ENCODE measurements around the gene USP47.

The USP47 gene

DNA sequence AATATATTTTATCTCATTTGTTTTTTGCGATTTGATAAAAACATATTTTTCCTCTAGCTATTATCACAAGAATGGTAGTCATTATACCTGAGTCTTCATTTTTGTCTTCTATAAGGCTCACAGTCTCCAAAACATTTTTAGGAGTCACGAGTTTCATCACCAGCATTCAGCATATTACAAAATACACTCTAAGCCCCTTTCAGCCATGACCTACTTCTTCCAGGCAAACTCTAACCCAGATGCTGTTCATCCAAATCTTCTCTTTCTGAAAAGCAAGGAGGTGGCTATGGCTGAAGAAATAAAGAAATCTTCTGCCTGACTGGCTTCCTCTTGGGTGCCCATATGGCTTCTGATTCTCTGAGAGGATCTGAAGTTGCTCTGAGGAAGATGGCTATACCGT lies 35.7 kb upstream of the USP47 start:
- no peak overlapping the region for H3K27ac ChIP-seq
- in situ Hi-C loops (cut with HindIII; ENCODE audit: low pct_ligation_motif_present, low sequenced_read_pairs), result no loop called here
- no peak for DNase-seq
- no peak overlapping the region for H3K4me3 ChIP-seq (ENCODE audit: low read depth, low read length)
- no peaks in the 10 kb centered on the region for H3K36me3 ChIP-seq (replicated peaks)
- no peaks in the 10 kb centered on the region for H3K27me3 ChIP-seq (replicated peaks)
- TF ChIP-seq, protein P1, sequence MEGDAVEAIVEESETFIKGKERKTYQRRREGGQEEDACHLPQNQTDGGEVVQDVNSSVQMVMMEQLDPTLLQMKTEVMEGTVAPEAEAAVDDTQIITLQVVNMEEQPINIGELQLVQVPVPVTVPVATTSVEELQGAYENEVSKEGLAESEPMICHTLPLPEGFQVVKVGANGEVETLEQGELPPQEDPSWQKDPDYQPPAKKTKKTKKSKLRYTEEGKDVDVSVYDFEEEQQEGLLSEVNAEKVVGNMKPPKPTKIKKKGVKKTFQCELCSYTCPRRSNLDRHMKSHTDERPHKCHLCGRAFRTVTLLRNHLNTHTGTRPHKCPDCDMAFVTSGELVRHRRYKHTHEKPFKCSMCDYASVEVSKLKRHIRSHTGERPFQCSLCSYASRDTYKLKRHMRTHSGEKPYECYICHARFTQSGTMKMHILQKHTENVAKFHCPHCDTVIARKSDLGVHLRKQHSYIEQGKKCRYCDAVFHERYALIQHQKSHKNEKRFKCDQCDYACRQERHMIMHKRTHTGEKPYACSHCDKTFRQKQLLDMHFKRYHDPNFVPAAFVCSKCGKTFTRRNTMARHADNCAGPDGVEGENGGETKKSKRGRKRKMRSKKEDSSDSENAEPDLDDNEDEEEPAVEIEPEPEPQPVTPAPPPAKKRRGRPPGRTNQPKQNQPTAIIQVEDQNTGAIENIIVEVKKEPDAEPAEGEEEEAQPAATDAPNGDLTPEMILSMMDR (IDR thresholded peaks at IDR 0.05; ENCODE audit: low read depth, low read length, missing control alignments), result no peak

DNA sequence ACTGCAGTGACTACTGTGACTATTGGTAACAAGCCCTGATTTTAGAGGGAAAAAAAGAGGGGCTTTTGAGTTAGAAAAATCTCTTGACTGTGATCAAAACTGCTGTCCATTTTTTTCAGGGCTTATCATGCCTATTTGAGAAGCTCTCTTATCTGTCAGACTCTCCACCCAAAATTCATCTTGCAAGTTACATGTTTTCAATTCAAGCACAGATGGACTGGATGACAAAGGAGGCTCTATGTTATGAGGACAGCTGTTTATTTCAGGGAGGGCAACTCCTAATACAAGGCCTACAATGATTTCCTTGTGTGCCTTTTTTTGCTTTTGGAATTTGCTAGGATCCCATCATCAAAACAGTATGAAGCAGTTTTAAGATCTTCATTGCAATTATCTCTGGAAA lies 35.2 kb upstream of the USP47 start:
- DNase-seq, result no peak
- in situ Hi-C loops (cut with HindIII; ENCODE audit: low pct_ligation_motif_present, low sequenced_read_pairs), result no loop called here
- Histone ChIP-seq H3K4me3 (ENCODE audit: low read depth, low read length) (no peak overlapping the region), H3K27me3 (replicated peaks) (no peaks in the 10 kb centered on the region), H3K36me3 (replicated peaks) (no peaks in the 10 kb centered on the region), H3K27ac (no peak overlapping the region)
- TF ChIP-seq, protein P1 (IDR thresholded peaks at IDR 0.05; ENCODE audit: low read depth, low read length, missing control alignments), result no peak

DNA sequence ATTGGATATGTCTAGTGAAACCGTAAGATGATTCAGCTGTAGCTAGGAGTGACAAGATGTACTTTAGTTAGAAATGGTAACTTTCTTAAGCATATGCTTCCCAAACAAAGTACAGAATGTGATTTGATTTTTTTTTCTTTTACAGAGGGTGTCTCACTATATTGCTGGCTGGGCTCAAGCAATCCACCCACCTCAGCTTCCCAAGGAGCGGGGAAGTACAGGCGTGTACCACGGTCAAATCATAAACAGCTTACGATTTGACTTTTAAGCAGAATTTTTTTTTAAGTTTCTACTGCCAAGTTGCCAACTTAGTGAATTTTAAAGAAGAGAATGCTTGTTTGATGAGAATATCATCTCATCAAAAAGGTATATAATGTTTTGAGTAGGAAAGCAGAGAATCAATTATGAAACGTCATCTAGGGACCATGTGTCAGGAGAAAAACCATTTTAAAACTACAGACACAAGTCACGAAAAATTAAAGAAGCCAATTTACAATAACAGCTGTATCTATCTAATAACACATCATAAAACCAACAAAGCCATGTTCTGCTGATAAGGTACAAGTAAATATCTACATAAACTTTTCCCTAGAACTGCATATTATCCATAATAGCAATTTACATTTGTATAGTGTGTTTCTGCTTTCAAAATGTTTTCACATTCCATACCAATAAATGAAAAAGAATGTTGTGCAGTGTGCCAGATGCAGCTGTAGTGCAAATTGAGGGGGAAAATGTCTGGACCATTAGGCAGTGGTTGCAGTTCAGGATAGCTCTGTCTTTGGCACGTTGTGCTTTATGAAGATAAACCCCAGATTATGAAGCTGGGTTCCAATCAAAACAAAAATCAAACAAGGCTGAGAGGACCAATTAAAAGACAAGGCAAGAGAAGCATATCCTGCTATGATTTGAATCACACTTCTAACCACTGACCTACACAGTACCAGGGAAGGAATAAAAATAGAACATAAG lies 33.7 kb upstream of the USP47 start:
- in situ Hi-C loops (cut with HindIII; ENCODE audit: low pct_ligation_motif_present, low sequenced_read_pairs), result no loop called here
- Histone ChIP-seq H3K4me3 (ENCODE audit: low read depth, low read length) (no peak overlapping the region), H3K27me3 (replicated peaks) (no peaks in the 10 kb centered on the region), H3K27ac (no peak overlapping the region), H3K36me3 (replicated peaks) (no peaks in the 10 kb centered on the region)
- TF ChIP-seq, protein P1 (IDR thresholded peaks at IDR 0.05; ENCODE audit: low read depth, low read length, missing control alignments), result no peak
- DNase-seq, result no peak

DNA sequence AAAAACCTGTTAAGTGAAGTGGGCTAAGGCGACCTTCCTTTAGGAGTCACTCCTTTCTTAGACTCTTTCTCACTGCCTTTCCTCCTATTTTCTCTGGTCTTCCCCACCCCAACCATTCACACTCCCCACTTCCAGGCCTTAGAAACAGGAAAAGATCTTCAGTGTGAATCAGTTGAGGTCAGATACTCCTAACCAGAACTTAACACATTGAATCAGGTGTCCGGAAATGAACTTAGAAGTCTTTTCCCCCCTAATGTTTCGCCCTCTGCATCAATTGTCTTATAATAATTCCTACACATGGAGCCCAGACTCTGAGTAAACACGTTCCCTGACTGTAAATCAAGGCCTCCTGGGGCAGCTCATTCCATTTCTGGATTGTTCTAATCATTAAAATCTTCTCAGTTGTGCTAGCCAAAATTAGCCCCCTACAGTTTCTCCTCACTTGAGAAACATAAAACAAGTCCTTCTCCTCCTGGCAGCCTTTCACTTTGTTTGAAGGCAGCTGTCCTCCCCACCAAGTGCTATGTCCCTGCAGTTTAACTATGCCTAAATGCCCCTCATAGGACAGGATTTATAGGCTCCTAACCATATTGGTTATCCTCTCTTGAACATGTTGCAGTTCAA lies 32.7 kb upstream of the USP47 start:
- Histone ChIP-seq H3K27ac (no peak overlapping the region), H3K4me3 (ENCODE audit: low read depth, low read length) (no peak overlapping the region), H3K27me3 (replicated peaks) (no peaks in the 10 kb centered on the region), H3K36me3 (replicated peaks) (no peaks in the 10 kb centered on the region)
- TF ChIP-seq, protein P1 (IDR thresholded peaks at IDR 0.05; ENCODE audit: low read depth, low read length, missing control alignments), result no peak
- no peak for DNase-seq
- in situ Hi-C loops (cut with HindIII; ENCODE audit: low pct_ligation_motif_present, low sequenced_read_pairs), result no loop called here

DNA sequence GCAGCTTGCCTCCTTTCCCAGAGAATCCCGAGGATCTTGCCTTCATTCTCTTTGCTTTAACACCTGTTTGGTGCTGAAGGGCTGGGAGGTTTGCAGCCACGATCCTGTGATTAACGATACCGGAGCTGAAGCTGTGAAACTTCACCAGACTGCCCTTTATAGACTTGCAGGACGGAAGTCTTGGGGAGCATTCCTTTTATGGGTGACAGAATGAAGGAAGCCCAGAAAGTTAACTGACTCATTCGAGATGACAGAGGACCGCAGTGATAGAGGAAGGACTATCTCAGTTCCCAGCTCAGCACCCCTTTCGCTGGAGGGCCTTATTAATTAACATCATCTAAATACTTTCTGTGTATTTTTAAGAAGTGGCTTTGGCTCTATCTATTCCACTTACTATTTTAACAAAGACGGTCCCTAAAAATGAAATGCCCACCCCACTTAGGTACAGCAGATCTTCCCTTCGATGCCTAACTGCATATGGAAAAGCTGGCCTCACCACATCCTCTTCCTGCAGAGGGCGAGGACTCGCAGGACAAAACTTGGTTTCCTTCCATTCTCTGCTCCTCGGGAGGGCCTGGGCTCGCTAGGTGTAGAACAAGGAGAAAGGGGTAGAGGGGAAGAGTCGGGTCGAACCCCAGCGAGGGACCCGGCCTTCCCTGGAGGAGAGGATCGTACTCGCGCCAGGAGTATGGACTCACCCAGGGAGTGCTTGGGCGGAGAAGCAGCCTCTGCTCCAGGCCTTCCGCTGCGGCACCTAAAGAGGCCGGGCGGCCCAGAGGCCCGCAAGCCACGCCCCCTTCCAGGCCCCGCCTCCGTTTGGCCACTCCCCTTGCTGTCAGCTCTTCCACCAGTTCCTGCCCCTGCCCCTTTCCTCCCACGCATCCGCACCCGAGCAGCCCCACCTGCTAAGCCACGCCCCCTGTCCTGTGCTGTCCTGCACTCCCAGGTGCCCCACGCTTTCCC lies 30.7 kb upstream of the USP47 start:
- no peak overlapping the region for H3K4me3 ChIP-seq (ENCODE audit: low read depth, low read length)
- no peak overlapping the region for H3K27ac ChIP-seq
- H3K36me3 ChIP-seq (replicated peaks), result no peaks in the 10 kb centered on the region
- TF ChIP-seq, protein P1 (IDR thresholded peaks at IDR 0.05; ENCODE audit: low read depth, low read length, missing control alignments), result no peak
- in situ Hi-C loops (cut with HindIII; ENCODE audit: low pct_ligation_motif_present, low sequenced_read_pairs), result no loop called here
- no peaks in the 10 kb centered on the region for H3K27me3 ChIP-seq (replicated peaks)
- no peak for DNase-seq
